Stimulated activated CD8-positive, alpha-beta memory T cell treated with anti-CD3 and anti-CD28 coated beads, Interleukin-7, amount 100 ng/mL, for 1 hour (primary cell): ENCODE results near the gene FAM241B.

Source experiments
- DNase-seq, 2 donors: peaks; one replicate each; pipeline ENCODE4 v3.0.0-alpha.2; 2020; ENCODE audit warnings: low read depth in 2 of 2

The FAM241B gene

GRCh38 chr10:69666756-69667155, 36.7 kb downstream of the FAM241B start:
- no peak for DNase-seq

- DNase-seq: no peak
Measured at GRCh38 chr10:69668721-69669120, 38.7 kb downstream of the FAM241B start.

GRCh38 chr10:69669409-69669808, 39.4 kb downstream of the FAM241B start:
- no peak for DNase-seq

GRCh38 chr10:69673521-69673920, 43.5 kb downstream of the FAM241B start:
- DNase-seq: no peak

- DNase-seq: no peak
Measured at GRCh38 chr10:69674786-69675185, 44.7 kb downstream of the FAM241B start.

GRCh38 chr10:69676301-69676700, 46.3 kb downstream of the FAM241B start:
- no peak for DNase-seq

GRCh38 chr10:69677985-69678654, 48.1 kb downstream of the FAM241B start:
- no peak for DNase-seq

GRCh38 chr10:69679736-69680135, 49.7 kb downstream of the FAM241B start:
- no peak for DNase-seq

GRCh38 chr10:69680610-69681009, 50.6 kb downstream of the FAM241B start:
- no peak for DNase-seq

- DNase-seq: no peak
Measured at GRCh38 chr10:69681436-69681835, 51.4 kb downstream of the FAM241B start.

- no peak for DNase-seq
Measured at GRCh38 chr10:69682955-69683474, 53.0 kb downstream of the FAM241B start.
